GM19463 (cell line): Measurements from ENCODE around the gene ABHD17C.
"Not testable (repeated sequence)": the region's sequence is repeated elsewhere in the genome, so short reads cannot be mapped to it uniquely, and the experiment has no call there.

Experiments used
- ATAC-seq: cut with Tn5 transposase; IDR thresholded peaks from one replicate; pipeline ENCODE4 v1.9.1; 2021; ENCODE audit warnings: mild to moderate bottlenecking, moderate library complexity; ENCODE audit not compliant: unreplicated experiment

The ABHD17C gene

GRCh38 chr15:80760960-80761359 lies 65.8 kb downstream of the ABHD17C start:
- no peak for ATAC-seq

GRCh38 chr15:80761754-80762153 lies 66.6 kb downstream of the ABHD17C start:
- ATAC-seq = no peak

- ATAC-seq = not testable (repeated sequence)
These were observed 68.1 kb downstream of the ABHD17C start for GRCh38 chr15:80763235-80763634.

- no peak for ATAC-seq
These were observed 69.4 kb downstream of the ABHD17C start for GRCh38 chr15:80764535-80764934.

GRCh38 chr15:80766275-80766674 lies 71.2 kb downstream of the ABHD17C start:
- no peak for ATAC-seq

GRCh38 chr15:80768158-80768557 lies 73.0 kb downstream of the ABHD17C start:
- ATAC-seq = no peak

GRCh38 chr15:80769153-80769828 lies 74.2 kb downstream of the ABHD17C start:
- ATAC-seq = no peak

- ATAC-seq = no peak
These were observed 75.0 kb downstream of the ABHD17C start for GRCh38 chr15:80769829-80770705.

GRCh38 chr15:80773122-80773551 lies 78.0 kb downstream of the ABHD17C start:
- no peak for ATAC-seq

GRCh38 chr15:80773792-80774352 lies 78.8 kb downstream of the ABHD17C start:
- ATAC-seq = no peak

GRCh38 chr15:80774486-80774885 lies 79.4 kb downstream of the ABHD17C start:
- ATAC-seq = no peak

GRCh38 chr15:80775338-80775737 lies 80.2 kb downstream of the ABHD17C start:
- no peak for ATAC-seq

GRCh38 chr15:80776420-80777045 lies 81.4 kb downstream of the ABHD17C start:
- no peak for ATAC-seq

GRCh38 chr15:80777137-80777536 lies 82.0 kb downstream of the ABHD17C start:
- no peak for ATAC-seq

- no peak for ATAC-seq
These were observed 82.9 kb downstream of the ABHD17C start for GRCh38 chr15:80777826-80778620.

- ATAC-seq = no peak
These were observed 83.5 kb downstream of the ABHD17C start for GRCh38 chr15:80778621-80778963.

- ATAC-seq = peak; percentile 57
These were observed 84.0 kb downstream of the ABHD17C start, which contains the start of gene CEMIP for GRCh38 chr15:80778964-80779657. Gene CEMIP (plus strand): TSS chr15:80779370. CDS start chr15:80873880, 94,510 bp downstream.

- ATAC-seq = no peak
These were observed 84.7 kb downstream of the ABHD17C start for GRCh38 chr15:80779658-80780415.
